GM21619 (cell line): Measurements from ENCODE around the gene BAIAP2L1.
"Not testable (repeated sequence)": the region's sequence is repeated elsewhere in the genome, so short reads cannot be mapped to it uniquely, and the experiment has no call there.

Source experiments
- ATAC-seq: cut with Tn5 transposase; IDR thresholded peaks from one replicate; pipeline ENCODE4 v1.9.1; 2021; ENCODE audit not compliant: unreplicated experiment

BAIAP2L1 gene

DNA sequence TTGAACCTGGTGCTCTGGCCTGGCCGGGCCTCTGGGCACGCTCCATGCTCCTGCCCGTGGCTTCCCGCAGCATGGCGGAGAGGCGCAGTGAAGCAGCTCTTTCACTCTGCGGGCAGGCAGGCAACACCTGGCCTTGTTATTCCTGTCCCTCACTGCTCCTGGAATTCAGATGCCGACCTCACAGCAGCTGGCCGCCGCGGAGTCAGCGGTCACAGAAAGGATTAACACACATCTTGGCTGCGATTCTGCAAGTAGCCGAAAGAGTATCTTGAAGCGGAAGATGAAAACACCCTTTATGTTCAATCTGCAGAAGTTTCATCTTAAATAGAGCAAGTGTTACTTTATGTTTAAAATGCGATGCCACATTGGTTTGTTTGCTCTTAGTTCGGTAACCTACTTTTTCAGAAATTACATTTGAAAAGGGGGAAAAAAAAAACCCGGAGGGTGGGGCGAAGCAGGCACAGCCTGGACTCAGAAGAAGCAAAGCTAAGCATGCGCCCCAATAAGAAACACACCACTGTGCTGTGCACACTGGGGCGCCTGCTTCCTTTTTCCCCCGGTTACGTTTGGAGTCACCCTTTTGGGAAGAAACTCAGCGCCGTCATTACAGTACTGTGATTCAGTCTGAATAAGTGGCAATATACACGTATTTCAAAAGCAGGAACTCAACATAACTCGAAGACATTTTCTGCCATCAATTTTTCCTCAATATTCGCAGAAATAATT is 77.1 kb downstream of the BAIAP2L1 start:
- no peak for ATAC-seq

- ATAC-seq: no peak
Measured at GRCh38 chr7:98322331-98323270, 78.3 kb downstream of the BAIAP2L1 start.

DNA sequence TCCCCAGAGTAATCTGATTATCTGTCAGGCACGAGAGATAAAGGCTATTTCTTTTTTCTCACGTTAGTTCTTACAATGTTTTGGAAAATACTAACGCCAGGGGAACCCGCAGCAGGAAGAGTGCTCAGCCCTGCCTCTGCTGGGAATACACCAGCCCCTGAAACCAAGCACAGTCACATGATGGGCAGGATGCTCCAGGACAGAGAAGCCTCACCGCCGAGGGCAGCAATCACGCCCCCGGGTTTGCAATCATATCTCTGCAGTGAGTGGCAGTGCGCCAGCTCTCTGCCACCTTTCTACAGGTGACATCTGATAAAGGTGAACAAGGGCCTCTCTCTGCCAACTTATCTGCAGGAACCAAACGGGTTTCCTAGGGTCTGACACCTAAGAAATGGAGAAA is 79.6 kb downstream of the BAIAP2L1 start:
- ATAC-seq: no peak

GRCh38 chr7:98319176-98319575 is 81.7 kb downstream of the BAIAP2L1 start:
- ATAC-seq: no peak

DNA sequence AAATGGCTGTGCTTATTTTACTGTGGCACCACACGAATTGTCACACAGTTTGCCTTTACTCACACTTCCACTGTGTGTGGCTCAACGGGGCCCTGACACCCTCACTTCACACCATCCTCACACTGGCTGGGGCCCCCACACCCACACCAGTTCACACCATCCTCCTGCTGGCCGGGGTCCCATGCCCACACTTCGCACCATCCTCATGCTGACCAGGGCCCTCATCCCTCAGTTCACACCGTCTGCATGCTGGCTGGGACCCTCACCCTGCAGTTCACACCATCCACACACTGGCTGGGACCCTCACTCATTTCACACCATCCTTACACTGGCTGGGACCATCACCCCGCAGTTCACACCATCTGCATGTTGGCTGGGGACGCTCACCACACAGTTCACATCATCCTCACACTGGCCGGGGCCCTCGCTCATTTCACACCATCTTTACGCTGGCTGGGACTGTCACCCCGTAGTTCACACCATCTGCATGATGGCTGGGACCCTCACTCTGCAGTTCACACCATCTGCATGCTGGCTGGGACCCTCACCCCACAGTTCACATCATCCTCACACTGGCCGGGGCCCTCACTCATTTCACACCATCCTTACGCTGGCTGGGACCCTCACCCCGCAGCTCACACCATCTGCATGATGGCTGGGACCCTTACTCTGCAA is 83.4 kb downstream of the BAIAP2L1 start:
- no peak for ATAC-seq

- not testable (repeated sequence) for ATAC-seq
Measured at GRCh38 chr7:98315994-98316527, 84.8 kb downstream of the BAIAP2L1 start.

DNA sequence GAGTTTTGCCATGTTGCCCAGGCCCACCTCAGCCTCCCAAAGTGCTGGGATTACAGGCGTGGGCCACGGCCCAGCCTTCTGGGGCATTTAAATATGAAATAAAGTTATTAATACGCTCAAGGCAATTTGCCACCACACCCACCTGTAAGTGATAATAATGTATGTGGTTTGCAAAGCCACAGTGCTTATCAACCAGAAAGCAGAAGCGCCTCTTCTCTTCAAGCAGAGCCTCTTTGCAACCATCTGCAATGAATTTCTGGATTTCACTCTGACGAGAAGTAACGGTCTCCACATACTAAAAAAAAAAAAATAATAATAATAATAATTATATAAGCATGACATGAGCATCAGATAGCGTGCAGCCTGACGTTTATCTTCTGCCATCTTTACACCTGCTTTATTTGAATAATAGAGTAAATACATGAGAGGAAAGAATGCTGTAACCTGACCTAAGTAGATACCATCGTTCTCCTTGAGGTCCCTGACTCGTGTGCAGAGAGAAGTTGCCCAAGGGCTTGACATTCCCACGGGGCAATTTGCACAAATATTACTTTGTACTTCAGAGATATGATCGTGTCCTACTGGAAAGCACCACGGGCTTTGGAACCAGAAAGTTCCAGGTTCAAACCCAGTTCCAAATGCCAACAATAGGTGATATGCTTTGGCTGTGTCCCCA is 85.4 kb downstream of the BAIAP2L1 start:
- ATAC-seq: peak; percentile 74

GRCh38 chr7:98314469-98314868 is 86.4 kb downstream of the BAIAP2L1 start:
- no peak for ATAC-seq

- no peak for ATAC-seq
Measured at GRCh38 chr7:98312201-98312600, 88.7 kb downstream of the BAIAP2L1 start.

DNA sequence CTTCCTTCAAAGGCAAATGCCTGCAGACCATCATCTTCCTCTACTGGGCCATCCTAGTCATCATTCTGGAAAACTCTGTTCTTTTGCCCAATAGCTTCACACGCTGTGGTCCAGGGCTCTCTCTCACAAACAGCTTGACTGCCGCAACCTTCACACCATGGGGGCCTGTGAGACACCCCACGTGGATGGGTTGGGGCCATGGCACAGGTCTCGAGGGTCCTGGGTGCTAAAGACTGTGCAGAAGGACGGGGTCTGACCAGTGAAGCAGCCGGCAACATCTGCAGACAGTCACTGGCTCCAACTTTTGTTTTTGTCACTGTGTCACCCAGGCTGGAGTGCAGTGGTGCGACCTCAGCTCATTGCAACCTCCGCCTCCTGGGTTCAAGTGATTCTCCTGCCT is 91.3 kb downstream of the BAIAP2L1 start:
- ATAC-seq: no peak

GRCh38 chr7:98307971-98308466 is 92.9 kb downstream of the BAIAP2L1 start:
- no peak for ATAC-seq

DNA sequence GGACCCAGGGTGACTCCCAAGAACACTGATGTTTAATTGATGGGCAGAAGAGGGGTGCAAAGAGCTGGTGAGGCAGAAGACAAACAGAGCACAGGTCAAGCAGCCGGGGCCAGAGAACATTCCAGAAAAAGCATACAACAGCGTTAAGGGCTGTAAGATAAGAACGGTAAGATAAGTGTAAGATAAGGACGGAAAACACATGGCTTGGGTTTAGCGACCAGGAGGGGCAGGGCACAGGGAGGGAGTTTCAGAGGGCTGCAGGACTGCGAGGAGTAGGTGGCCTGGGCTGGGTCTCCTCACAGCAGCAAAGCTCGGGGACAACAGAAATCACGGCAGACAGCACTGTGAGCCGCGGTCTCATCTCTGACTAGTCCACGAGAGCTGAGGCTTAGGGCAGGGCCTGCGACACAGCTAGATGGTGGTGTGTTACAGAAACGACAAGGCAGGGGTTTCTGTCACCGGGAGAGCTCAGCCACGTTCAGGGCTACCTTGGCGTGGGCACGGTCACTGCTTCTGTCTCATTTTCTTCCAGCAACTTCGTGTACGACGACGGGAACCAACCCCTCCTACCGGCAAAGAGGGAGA is 94.8 kb downstream of the BAIAP2L1 start:
- no peak for ATAC-seq

- no peak for ATAC-seq
Measured at GRCh38 chr7:98303906-98304305, 97.0 kb downstream of the BAIAP2L1 start.

GRCh38 chr7:98303176-98303865 is 97.6 kb downstream of the BAIAP2L1 start:
- no peak for ATAC-seq

- no peak for ATAC-seq
Measured at GRCh38 chr7:98301693-98302470, 99.0 kb downstream of the BAIAP2L1 start.

DNA sequence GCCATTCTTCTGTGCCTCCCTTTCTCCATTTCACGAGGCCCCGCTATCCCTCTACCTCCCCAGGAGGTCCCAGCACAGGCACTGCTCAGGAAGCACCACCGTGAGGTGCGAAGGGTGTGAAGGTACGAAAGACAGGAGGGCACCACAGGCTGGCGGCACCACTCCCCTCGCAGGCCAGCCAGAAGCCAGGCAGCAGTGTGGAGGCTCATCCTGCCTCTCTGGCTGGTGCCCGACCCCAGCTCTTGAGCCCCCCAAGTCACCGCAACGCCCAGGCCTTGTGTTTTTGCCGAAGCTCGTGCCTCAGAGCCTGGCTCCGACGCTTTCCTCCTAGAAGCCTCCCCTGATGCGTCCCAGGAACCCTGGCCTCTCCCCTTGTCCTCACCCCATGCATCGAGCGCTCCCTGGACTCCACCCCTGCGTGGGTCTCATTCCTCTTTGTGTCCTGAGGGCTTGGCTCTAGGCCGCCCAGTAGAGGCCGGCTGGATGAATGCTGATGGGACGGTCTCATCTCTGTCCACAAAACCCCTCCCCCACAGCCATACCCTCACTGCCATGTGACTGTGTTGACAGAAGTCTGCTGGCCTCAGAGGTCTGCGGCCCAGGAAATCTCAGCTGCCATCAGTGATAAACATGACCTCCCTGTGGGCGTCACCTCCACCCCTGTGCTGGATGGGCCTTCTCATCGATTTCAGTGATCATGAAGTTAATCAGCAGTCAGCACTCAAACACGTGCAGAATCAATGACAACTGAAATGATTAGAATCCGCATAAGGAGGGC is 100.1 kb downstream of the BAIAP2L1 start:
- ATAC-seq: no peak

GRCh38 chr7:98297626-98298286 is 103.1 kb downstream of the BAIAP2L1 start:
- no peak for ATAC-seq

- ATAC-seq: no peak
Measured at GRCh38 chr7:98296833-98297232, 104.1 kb downstream of the BAIAP2L1 start.
